Activated T-cell treated with anti-CD3 and anti-CD28 coated beads for 1 hour (primary cell): ENCODE measurements around the gene RGS7.
"Not testable (repeated sequence)": the region's sequence is repeated elsewhere in the genome, so short reads cannot be mapped to it uniquely, and the experiment has no call there.

Experiments used
- DNase-seq: peaks from one replicate; pipeline ENCODE4 v3.0.0-alpha.2; 2020; ENCODE audit warnings: low read depth

The RGS7 gene

GRCh38 chr1:241331328-241332036 is 25.5 kb downstream of the RGS7 start:
- DNase-seq: no peak

- DNase-seq: no peak
Measured at GRCh38 chr1:241330619-241331327, 26.2 kb downstream of the RGS7 start.

GRCh38 chr1:241325456-241325855 is 31.5 kb downstream of the RGS7 start:
- no peak for DNase-seq

GRCh38 chr1:241323514-241324195 is 33.4 kb downstream of the RGS7 start:
- DNase-seq: no peak

GRCh38 chr1:241317676-241318075 is 39.3 kb downstream of the RGS7 start:
- no peak for DNase-seq

GRCh38 chr1:241316372-241316771 is 40.6 kb downstream of the RGS7 start:
- no peak for DNase-seq

GRCh38 chr1:241311056-241311746 is 45.8 kb downstream of the RGS7 start:
- DNase-seq: no peak

- no peak for DNase-seq
Measured at GRCh38 chr1:241310451-241310850, 46.6 kb downstream of the RGS7 start.

GRCh38 chr1:241309651-241310050 is 47.4 kb downstream of the RGS7 start:
- DNase-seq: no peak

GRCh38 chr1:241308471-241308870 is 48.5 kb downstream of the RGS7 start:
- no peak for DNase-seq

- DNase-seq: no peak
Measured at GRCh38 chr1:241308011-241308410, 49.0 kb downstream of the RGS7 start.

GRCh38 chr1:241306125-241306790 is 50.7 kb downstream of the RGS7 start:
- no peak for DNase-seq

- not testable (repeated sequence) for DNase-seq
Measured at GRCh38 chr1:241302024-241302423, 55.0 kb downstream of the RGS7 start.

GRCh38 chr1:241299347-241299746 is 57.7 kb downstream of the RGS7 start:
- DNase-seq: no peak

- DNase-seq: no peak
Measured at GRCh38 chr1:241292973-241293372, 64.0 kb downstream of the RGS7 start.

GRCh38 chr1:241291548-241291947 is 65.5 kb downstream of the RGS7 start:
- DNase-seq: not testable (repeated sequence)

- no peak for DNase-seq
Measured at GRCh38 chr1:241286486-241286885, 70.5 kb downstream of the RGS7 start.

- DNase-seq: no peak
Measured at GRCh38 chr1:241276391-241276790, 80.6 kb downstream of the RGS7 start.

- no peak for DNase-seq
Measured at GRCh38 chr1:241275981-241276380, 81.0 kb downstream of the RGS7 start.

- no peak for DNase-seq
Measured at GRCh38 chr1:241275226-241275625, 81.8 kb downstream of the RGS7 start.

GRCh38 chr1:241274693-241275092 is 82.3 kb downstream of the RGS7 start:
- no peak for DNase-seq

GRCh38 chr1:241272828-241273227 is 84.2 kb downstream of the RGS7 start:
- no peak for DNase-seq
